ENCODE results near the gene CCDC9. TPM values are rescaled to one million over a fixed set of nuclear protein-coding genes. Genes with fewer than 3 reads are reported as not detected.
A peak's percentile ranks its signal among the peaks of the same experiment; 100 is the strongest.

The CCDC9 gene
- total and polyA plus RNA-seq, 4 donors, result 1.4 to 8.1 (median 5.4) TPM

DNA sequence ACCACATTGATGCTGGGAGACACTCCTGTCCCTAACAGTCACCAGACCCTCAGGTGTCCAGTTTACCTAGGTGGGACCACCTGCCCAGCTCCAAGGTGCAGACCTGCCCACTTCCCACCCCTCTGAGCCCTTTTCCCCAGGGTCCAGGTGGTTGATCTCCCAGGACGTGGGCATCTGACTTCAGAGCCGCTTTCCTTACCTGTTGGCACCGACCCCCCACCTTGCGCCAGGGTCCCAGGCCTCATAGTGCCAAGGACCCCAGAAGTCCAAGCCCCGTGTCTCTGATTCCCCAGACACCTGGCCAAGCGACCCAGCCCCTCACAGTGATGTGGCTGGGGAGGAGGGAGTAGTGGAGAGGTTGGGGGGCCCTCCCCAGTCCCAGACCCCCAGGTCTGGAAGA, 15.8 kb upstream of the CCDC9 start:
- TF ChIP-seq FOXA1 (IDR thresholded peaks at IDR 0.05) (no peak), HNF4A (conservative IDR thresholded peaks at IDR 0.05) (no peak), HNF4G (IDR thresholded peaks at IDR 0.05) (no peak), RAD21 (IDR thresholded peaks at IDR 0.05) (no peak), YY1 (IDR thresholded peaks at IDR 0.05) (no peak), SP1 (IDR thresholded peaks at IDR 0.05) (no peak), RXRA (IDR thresholded peaks at IDR 0.05) (no peak)
- TF ChIP-seq, protein P1, sequence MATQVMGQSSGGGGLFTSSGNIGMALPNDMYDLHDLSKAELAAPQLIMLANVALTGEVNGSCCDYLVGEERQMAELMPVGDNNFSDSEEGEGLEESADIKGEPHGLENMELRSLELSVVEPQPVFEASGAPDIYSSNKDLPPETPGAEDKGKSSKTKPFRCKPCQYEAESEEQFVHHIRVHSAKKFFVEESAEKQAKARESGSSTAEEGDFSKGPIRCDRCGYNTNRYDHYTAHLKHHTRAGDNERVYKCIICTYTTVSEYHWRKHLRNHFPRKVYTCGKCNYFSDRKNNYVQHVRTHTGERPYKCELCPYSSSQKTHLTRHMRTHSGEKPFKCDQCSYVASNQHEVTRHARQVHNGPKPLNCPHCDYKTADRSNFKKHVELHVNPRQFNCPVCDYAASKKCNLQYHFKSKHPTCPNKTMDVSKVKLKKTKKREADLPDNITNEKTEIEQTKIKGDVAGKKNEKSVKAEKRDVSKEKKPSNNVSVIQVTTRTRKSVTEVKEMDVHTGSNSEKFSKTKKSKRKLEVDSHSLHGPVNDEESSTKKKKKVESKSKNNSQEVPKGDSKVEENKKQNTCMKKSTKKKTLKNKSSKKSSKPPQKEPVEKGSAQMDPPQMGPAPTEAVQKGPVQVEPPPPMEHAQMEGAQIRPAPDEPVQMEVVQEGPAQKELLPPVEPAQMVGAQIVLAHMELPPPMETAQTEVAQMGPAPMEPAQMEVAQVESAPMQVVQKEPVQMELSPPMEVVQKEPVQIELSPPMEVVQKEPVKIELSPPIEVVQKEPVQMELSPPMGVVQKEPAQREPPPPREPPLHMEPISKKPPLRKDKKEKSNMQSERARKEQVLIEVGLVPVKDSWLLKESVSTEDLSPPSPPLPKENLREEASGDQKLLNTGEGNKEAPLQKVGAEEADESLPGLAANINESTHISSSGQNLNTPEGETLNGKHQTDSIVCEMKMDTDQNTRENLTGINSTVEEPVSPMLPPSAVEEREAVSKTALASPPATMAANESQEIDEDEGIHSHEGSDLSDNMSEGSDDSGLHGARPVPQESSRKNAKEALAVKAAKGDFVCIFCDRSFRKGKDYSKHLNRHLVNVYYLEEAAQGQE (IDR thresholded peaks at IDR 0.05), result no peak
- TF ChIP-seq, protein P2, sequence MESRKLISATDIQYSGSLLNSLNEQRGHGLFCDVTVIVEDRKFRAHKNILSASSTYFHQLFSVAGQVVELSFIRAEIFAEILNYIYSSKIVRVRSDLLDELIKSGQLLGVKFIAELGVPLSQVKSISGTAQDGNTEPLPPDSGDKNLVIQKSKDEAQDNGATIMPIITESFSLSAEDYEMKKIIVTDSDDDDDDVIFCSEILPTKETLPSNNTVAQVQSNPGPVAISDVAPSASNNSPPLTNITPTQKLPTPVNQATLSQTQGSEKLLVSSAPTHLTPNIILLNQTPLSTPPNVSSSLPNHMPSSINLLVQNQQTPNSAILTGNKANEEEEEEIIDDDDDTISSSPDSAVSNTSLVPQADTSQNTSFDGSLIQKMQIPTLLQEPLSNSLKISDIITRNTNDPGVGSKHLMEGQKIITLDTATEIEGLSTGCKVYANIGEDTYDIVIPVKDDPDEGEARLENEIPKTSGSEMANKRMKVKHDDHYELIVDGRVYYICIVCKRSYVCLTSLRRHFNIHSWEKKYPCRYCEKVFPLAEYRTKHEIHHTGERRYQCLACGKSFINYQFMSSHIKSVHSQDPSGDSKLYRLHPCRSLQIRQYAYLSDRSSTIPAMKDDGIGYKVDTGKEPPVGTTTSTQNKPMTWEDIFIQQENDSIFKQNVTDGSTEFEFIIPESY (IDR thresholded peaks at IDR 0.05), result no peak
- peaks cover 0 to 4% (median 0%) of the 10 kb centered on the region in 4 donors for H3K27me3 ChIP-seq (ENCODE audit: control insufficient read depth in 4 of 4, insufficient read depth in 4 of 4, low read length in 3 of 4)
- no peaks in the 10 kb centered on the region for H3K9me3 ChIP-seq (ENCODE audit: control insufficient read depth in 4 of 4, low read length in 3 of 4)
- H3K27ac ChIP-seq (ENCODE audit: low read depth in 1 of 2, low read length in 2 of 2), result no peak overlapping the region
- H3K36me3 ChIP-seq (ENCODE audit: control insufficient read depth in 4 of 4, insufficient read depth in 3 of 4, low read depth in 1 of 4, low read length in 3 of 4), result no peaks in the 10 kb centered on the region
- 56% methylated on average over 6 of the region's 6 CpGs for WGBS
- no peak for DNase-seq (ENCODE audit: low spot score)
- H3K4me1 ChIP-seq (ENCODE audit: control insufficient read depth in 4 of 4, insufficient read depth in 4 of 4, low read length in 3 of 4), result peaks cover 0 to 8% (median 6%) of the 10 kb centered on the region in 4 donors
- no peak overlapping the region for H3K4me3 ChIP-seq (ENCODE audit: low read depth in 1 of 3, low read length in 3 of 3)
- no peak overlapping the region for H3K9ac ChIP-seq (ENCODE audit: low read depth in 1 of 2, low read length in 2 of 2)

DNA sequence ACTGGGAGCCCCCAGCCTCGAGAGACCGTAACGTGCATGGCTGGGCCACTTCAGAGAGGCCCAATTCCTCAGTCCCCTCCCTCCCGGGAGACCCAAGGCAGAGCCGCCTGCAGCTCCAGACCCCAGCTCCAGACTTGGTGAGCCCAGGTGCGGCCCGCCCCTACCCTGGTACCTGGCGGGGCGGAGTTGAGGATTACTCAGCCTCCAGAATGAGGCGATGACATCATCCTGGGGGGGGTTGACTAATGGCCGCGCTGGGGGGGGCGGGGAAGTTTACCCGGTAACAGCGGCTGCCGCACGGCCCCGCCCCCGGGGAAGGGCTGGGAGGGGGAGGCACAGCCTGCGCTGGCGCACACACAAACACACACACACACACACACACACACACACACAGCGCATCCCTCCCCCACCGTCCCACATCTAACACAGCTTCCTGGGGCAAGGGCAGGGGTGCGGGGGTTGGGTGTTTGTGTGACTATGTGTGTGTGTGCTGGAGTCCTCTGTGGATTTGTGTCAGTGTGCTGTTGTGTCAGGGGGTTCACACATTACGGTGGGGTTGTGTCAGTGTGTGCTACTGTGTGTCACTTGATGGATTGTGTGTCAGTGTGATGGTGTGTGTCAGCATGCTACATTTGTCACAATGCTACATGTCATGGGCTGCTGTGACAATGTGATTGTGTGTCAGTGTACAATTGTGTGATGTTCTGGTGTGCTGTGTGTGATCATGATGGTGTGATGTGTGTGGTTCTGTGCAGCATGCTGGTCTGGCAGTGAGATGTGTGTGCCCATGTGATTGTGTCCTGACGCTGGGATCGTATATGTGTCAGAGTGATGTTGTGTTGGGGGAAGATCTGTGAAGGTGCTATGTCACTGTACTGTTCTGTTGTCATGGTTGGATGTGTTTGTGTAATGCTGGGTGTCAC, 15.1 kb upstream of the CCDC9 start:
- Histone ChIP-seq H3K4me1 (ENCODE audit: control insufficient read depth in 4 of 4, insufficient read depth in 4 of 4, low read length in 3 of 4) (peaks cover 0 to 8% (median 6%) of the 10 kb centered on the region in 4 donors), H3K27ac (ENCODE audit: low read depth in 1 of 2, low read length in 2 of 2) (no peak overlapping the region), H3K4me3 (ENCODE audit: low read depth in 1 of 3, low read length in 3 of 3) (no peak overlapping the region), H3K36me3 (ENCODE audit: control insufficient read depth in 4 of 4, insufficient read depth in 3 of 4, low read depth in 1 of 4, low read length in 3 of 4) (no peaks in the 10 kb centered on the region), H3K27me3 (ENCODE audit: control insufficient read depth in 4 of 4, insufficient read depth in 4 of 4, low read length in 3 of 4) (peaks cover 0 to 4% (median 0%) of the 10 kb centered on the region in 4 donors), H3K9ac (ENCODE audit: low read depth in 1 of 2, low read length in 2 of 2) (no peak overlapping the region), H3K9me3 (ENCODE audit: control insufficient read depth in 4 of 4, low read length in 3 of 4) (no peaks in the 10 kb centered on the region)
- TF ChIP-seq JUND (IDR thresholded peaks at IDR 0.05) (peak; percentile 25 to 54), HNF4A (conservative IDR thresholded peaks at IDR 0.05) (no peak)
- TF ChIP-seq, protein P2 (IDR thresholded peaks at IDR 0.05), result no peak
- WGBS, result 9% methylated on average over 27 of the region's 27 CpGs
- DNase-seq (ENCODE audit: low spot score), result no peak
